Aorta (tissue), 5 donors: Measurements from ENCODE around the gene GYPB. TPM values are rescaled to one million over a fixed set of nuclear protein-coding genes. Genes with fewer than 3 reads are reported as not detected.
"Not testable (repeated sequence)": the region's sequence is repeated elsewhere in the genome, so short reads cannot be mapped to it uniquely, and the experiment has no call there.

Experiments used
- ATAC-seq: fragments of 200-7000 bp; cut with Tn5 transposase; one replicate; pipeline ENCODE4 v1.9.1; 2022; ENCODE audit warnings: moderate library complexity; ENCODE audit not compliant: low FRiP score
- DNase-seq, 2 donors: peaks; one replicate each; pipeline ENCODE4 v3.0.0-alpha.2; 2020
- H3K27ac ChIP-seq, 2 donors: one replicate each; pipeline ENCODE4 v1.5.1; 2013; ENCODE audit warnings: low read length in 2 of 2, mild to moderate bottlenecking in 2 of 2, moderate library complexity in 2 of 2, control low read depth in 1 of 2, inconsistent platforms in 1 of 2, low read depth in 1 of 2
- H3K27me3 ChIP-seq, 2 donors: one replicate each; pipeline ENCODE4 v1.6.1; 2013; ENCODE audit warnings: control low read depth in 1 of 2, low read length in 1 of 2, mild to moderate bottlenecking in 1 of 2, moderate library complexity in 1 of 2; ENCODE audit not compliant: insufficient read depth in 2 of 2, control insufficient read depth in 1 of 2
- H3K36me3 ChIP-seq, 2 donors: one replicate each; pipeline ENCODE4 v1.6.1; 2013; ENCODE audit warnings: control low read depth in 1 of 2, low read length in 1 of 2, mild to moderate bottlenecking in 1 of 2; ENCODE audit not compliant: insufficient read depth in 2 of 2, control insufficient read depth in 1 of 2
- H3K4me1 ChIP-seq, 2 donors: one replicate each; pipeline ENCODE4 v1.6.1; 2013; ENCODE audit warnings: low read length in 2 of 2, control low read depth in 1 of 2, mild to moderate bottlenecking in 1 of 2, moderate library complexity in 1 of 2; ENCODE audit not compliant: insufficient read depth in 2 of 2, control insufficient read depth in 1 of 2
- H3K4me3 ChIP-seq, 2 donors: one replicate each; pipeline ENCODE4 v1.5.1; 2013; ENCODE audit warnings: low read length in 2 of 2, control low read depth in 1 of 2, mild to moderate bottlenecking in 1 of 2
- H3K9me3 ChIP-seq: one replicate; pipeline ENCODE4 v1.6.1; 2013; ENCODE audit warnings: mild to moderate bottlenecking, low read length; ENCODE audit not compliant: control insufficient read depth
- WGBS, 2 donors: extraction: QIAGEN DNeasy Blood & Tissue Kit; methylation state at CpG; one replicate each; pipeline ENCODE4 v1.1.7; 2013; 5-methylcytosine and 5-hydroxymethylcytosine counted together
- intact Hi-C, 2 donors: fragments of 100-400 bp; cut with DNase I; formaldehyde crosslinking; loops; one replicate each; pipeline versions ENCODE4 v1.14.2 to v1.15.0; 2022
- polyA plus RNA-seq, 2 donors: library from polyadenylated mRNA; stranded (reverse); fragments of 200-250 nt; gene quantifications; one replicate each; pipeline ENCODE4 v1.2.3, GENCODE V29; 2013
- total RNA-seq, 2 donors: library from RNA; stranded (reverse); fragmentation: NEBNext Ultra II Directional; extraction: Animal tissue kit (Norgen Biotek cat#: 25700); gene quantifications; one replicate each; pipeline ENCODE4 v1.2.1, GENCODE V29; 2021
- donor health status: healthy with polysubstance abuse.
- donor health status: Bipolar disorder and iron deficiency.
- donor health status: DM: no; HTN: no; CAD: no.
- donor health status: DM: no; HTN: no; CAD: no.
- donor health status: DM: yes; HTN: yes; CAD: no.

GYPB gene
- total and polyA plus RNA-seq, 4 donors = 1.5 TPM; not detected in 3

DNA sequence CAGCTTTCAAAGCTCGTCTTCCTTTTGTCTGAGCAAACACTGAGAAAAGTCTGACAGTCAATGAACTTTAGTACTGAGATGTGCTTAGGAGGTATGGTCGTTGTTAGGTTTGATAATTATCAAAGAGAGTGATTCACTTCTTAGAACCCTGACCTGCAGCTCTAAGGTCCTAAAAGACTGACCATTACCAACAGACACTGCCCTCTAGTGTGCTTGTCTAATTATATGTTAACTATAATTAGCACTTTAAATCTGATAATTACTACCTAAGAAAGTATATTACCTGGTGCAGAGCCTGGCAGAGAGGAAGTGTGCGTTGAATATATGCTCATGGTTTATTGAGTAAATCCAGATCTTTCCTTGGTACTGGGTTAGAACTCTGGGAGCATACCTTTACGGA lies 38.4 kb downstream of the GYPB start:
- H3K4me3 ChIP-seq, ATAC-seq, H3K27ac ChIP-seq, DNase-seq, H3K9me3 ChIP-seq, H3K36me3 ChIP-seq, intact Hi-C loops, H3K27me3 ChIP-seq, H3K4me1 ChIP-seq: not testable (repeated sequence)
- 23 to 76% methylated on average over 4 of the region's 4 CpGs for WGBS, 2 donors

- intact Hi-C loops, DNase-seq, H3K27ac ChIP-seq, H3K4me3 ChIP-seq, H3K36me3 ChIP-seq, H3K27me3 ChIP-seq, H3K4me1 ChIP-seq, ATAC-seq, H3K9me3 ChIP-seq: not testable (repeated sequence)
Observed at GRCh38 chr4:143975527-143975926, 43.7 kb downstream of the GYPB start.

DNA sequence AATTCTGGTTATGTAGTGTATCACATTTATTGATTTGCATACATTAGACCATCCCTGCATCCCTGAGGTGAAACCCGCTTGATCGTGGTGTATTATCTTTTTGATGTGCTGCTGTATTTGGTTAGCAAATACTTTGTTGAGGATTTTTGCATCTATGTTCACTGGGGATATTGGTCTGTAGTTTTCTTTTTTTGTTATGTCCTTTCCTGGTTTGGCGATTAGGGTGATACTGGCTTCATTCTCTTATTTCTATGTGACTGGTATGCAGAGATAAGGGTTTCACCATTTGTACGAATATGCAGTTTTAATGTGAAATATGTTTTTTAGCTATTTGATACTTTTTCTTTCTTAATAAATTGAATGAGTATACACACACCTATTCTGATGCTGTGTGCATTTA lies 45.2 kb downstream of the GYPB start:
- intact Hi-C loops, H3K4me3 ChIP-seq, H3K36me3 ChIP-seq, H3K9me3 ChIP-seq, DNase-seq, ATAC-seq, H3K4me1 ChIP-seq, H3K27ac ChIP-seq, H3K27me3 ChIP-seq: not testable (repeated sequence)
- 72 to 93% methylated on average over 4 of the region's 4 CpGs for WGBS, 2 donors

DNA sequence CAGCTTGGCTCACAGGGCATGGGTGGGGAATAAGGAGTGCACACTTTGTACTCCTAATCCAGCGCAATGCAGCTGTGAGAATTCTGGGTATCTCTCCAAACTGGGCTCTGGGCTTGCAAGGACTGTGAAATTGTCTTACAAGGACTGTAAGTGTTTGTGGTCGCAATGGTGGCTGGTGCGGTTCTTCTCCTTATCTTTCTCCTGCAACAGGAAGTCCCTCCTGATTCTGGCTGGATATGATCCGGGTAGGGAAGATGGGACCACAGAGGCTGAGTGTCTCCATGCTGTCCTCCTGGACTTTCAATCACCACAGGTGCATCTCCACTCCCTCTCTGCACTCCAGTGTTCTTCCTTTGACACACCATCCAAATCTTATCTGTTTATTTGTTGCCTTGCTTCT lies 58.1 kb downstream of the GYPB start:
- H3K4me1 ChIP-seq = no peaks in the 10 kb centered on the region
- DNase-seq (no peak), ATAC-seq (no peak)
- H3K36me3 ChIP-seq = no peaks in the 10 kb centered on the region
- H3K4me3 ChIP-seq = no peak overlapping the region
- no peaks in the 10 kb centered on the region for H3K27me3 ChIP-seq
- 87 to 90% methylated on average over 4 of the region's 4 CpGs for WGBS, 2 donors
- H3K27ac ChIP-seq = no peak overlapping the region
- intact Hi-C loops = no loop called here
- no peaks in the 10 kb centered on the region for H3K9me3 ChIP-seq

DNA sequence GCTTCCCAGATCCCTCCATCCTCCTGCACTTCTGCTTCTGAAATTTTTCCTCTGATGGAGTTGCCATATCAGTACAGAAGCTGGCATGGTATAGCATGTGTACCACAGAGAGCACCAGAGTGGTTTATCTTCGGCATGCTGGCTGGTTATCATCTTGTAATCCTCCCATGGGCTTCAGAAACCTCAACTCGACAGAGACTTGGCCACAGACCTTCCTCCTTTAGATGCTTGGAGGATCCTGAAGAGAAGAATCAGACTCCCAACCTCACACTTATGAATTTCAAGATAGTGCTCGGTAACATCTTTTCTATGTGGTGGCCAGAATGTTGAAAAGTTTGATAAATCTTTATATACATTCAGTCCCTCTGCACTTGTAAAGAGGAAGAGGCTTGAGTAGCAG lies 63.9 kb downstream of the GYPB start:
- DNase-seq, H3K9me3 ChIP-seq, H3K4me1 ChIP-seq, H3K27ac ChIP-seq, H3K27me3 ChIP-seq, ATAC-seq, H3K36me3 ChIP-seq, H3K4me3 ChIP-seq, intact Hi-C loops: not testable (repeated sequence)
- WGBS, 2 donors = 76 to 79% methylated on average over 3 of the region's 3 CpGs

GRCh38 chr4:143951458-143951972 lies 67.7 kb downstream of the GYPB start:
- H3K4me1 ChIP-seq, H3K27ac ChIP-seq, intact Hi-C loops, H3K4me3 ChIP-seq, H3K9me3 ChIP-seq, ATAC-seq, H3K36me3 ChIP-seq, H3K27me3 ChIP-seq, DNase-seq: not testable (repeated sequence)

- ATAC-seq, H3K9me3 ChIP-seq, H3K4me1 ChIP-seq, intact Hi-C loops, H3K27ac ChIP-seq, H3K27me3 ChIP-seq, H3K36me3 ChIP-seq, H3K4me3 ChIP-seq, DNase-seq: not testable (repeated sequence)
- WGBS, 2 donors = 93 to 96% methylated on average over 4 of the region's 4 CpGs
Observed at GRCh38 chr4:143950967-143951366, 68.2 kb downstream of the GYPB start.

- DNase-seq, intact Hi-C loops, H3K27ac ChIP-seq, H3K36me3 ChIP-seq, H3K9me3 ChIP-seq, H3K27me3 ChIP-seq, H3K4me1 ChIP-seq, ATAC-seq, H3K4me3 ChIP-seq: not testable (repeated sequence)
- 0 to 88% methylated on average over 1 of the region's 1 CpG for WGBS, 2 donors
Observed at GRCh38 chr4:143950185-143950584, 69.0 kb downstream of the GYPB start.

DNA sequence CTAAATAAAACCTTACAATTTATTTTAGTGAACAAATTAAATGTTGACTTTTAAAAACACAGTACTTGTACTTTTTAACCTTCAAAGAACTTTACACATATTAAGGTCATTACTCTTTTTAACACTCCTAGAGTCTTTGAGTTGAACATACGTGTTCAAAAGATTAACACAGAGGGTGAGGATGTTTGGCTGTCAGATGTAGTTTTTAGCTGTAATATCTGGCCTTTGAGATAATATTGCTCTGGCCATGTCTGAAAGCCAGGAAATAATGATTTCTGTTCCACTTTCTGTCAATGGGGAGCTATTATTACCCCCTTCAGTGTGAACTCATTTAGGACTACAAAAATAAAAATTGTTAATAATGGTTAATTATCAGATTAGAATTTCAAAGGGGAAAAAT lies 71.7 kb downstream of the GYPB start:
- H3K9me3 ChIP-seq, H3K4me3 ChIP-seq, H3K36me3 ChIP-seq, ATAC-seq, H3K4me1 ChIP-seq, DNase-seq, intact Hi-C loops, H3K27ac ChIP-seq, H3K27me3 ChIP-seq: not testable (repeated sequence)
- WGBS, 2 donors = 14 to 39% methylated on average over 1 of the region's 1 CpG
